Pancreas (tissue), 10 donors: ENCODE results near the gene RPS6KB2. TPM values are rescaled to one million over a fixed set of nuclear protein-coding genes. Genes with fewer than 3 reads are reported as not detected.
"Not testable (repeated sequence)": the region's sequence is repeated elsewhere in the genome, so short reads cannot be mapped to it uniquely, and the experiment has no call there.

ENCODE experiments used
- ATAC-seq, 4 donors: fragments of 200-7000 bp; cut with Tn5 transposase; one replicate each; pipeline versions ENCODE4 v1.8.0 to v1.9.1; 2020; ENCODE audit warnings: mild to moderate bottlenecking in 4 of 4, moderate library complexity in 4 of 4
- DNase-seq, 6 donors: peaks; one replicate each; pipeline ENCODE4 v3.0.0-alpha.2; 2020
- FAIRE-seq: peaks from 2 replicates; lab custom pipeline; 2012; peaks lifted over from hg19 to GRCh38; lab: Jason Lieb, UNC
- H3K27ac ChIP-seq, 4 donors: fragments of 200-600 bp; sonication (generic); 1 replicate in 3 of 4; 2 replicates in 1 of 4; pipeline versions ENCODE4 v1.5.0 to v1.8.0; 2020
- H3K27me3 ChIP-seq, 4 donors: fragments of 200-600 bp; one replicate each; pipeline ENCODE4 v1.8.0; 2021
- H3K36me3 ChIP-seq, 3 donors: fragments of 200-600 bp; sonication (generic) in 1 of 3; one replicate each; pipeline versions ENCODE4 v1.5.0 to v1.8.0; 2020 to 2021
- H3K4me1 ChIP-seq, 3 donors: fragments of 200-600 bp; one replicate each; pipeline ENCODE4 v1.8.0; 2021
- H3K4me3 ChIP-seq, 4 donors: fragments of 200-600 bp; sonication (generic) in 2 of 4; one replicate each; pipeline versions ENCODE4 v1.5.0 to v1.8.0; 2020 to 2021
- H3K9me3 ChIP-seq, 4 donors: fragments of 200-600 bp; one replicate each; pipeline ENCODE4 v1.8.0; 2021
- CTCF ChIP-seq, 4 donors: fragments of 200-600 bp; sonication (generic) in 3 of 4; IDR thresholded peaks; one replicate each; pipeline versions ENCODE4 v1.5.0 to v1.8.0; 2021; ENCODE audit warnings: antibody characterized with exemption in 4 of 4
- WGBS, 2 donors: extraction: QIAGEN DNeasy Blood & Tissue Kit; methylation state at CpG; one replicate each; pipeline ENCODE4 v1.1.7; 2013; 5-methylcytosine and 5-hydroxymethylcytosine counted together
- intact Hi-C, 3 donors: fragments of 100-400 bp; cut with DNase I; formaldehyde crosslinking; loops; one replicate each; pipeline versions ENCODE4 v1.11.1 to v1.14.2; 2022
- polyA plus RNA-seq, 2 donors: library from polyadenylated mRNA; stranded (reverse); fragments of 200-250 nt; gene quantifications; one replicate each; pipeline ENCODE4 v1.2.3, GENCODE V29; 2013
- total RNA-seq, 6 donors: library from RNA; stranded (reverse); fragmentation: NEBNext Ultra II Directional in 4 of 6; extraction: Animal tissue kit (Norgen Biotek cat#: 25700) in 4 of 6; gene quantifications; one replicate each; pipeline versions ENCODE4 v1.2.1 to v1.2.4, GENCODE V29; 2021 to 2023
- donor health status: healthy with polysubstance abuse.
- donor health status: DM: no; HTN: no; CAD: no; lungs with moderate emphysema.
- donor health status: DM: no; HTN: no; CAD: no.
- donor health status: control.
- donor health status: control.
- donor health status: Bipolar disorder and iron deficiency.
- donor health status: DM: yes; HTN: yes; CAD: no.
- donor health status: DM: no; HTN: no; CAD: no.
- donor health status: DM: no; HTN: no; CAD: no.
- donor health status: DM: yes; HTN: yes; CAD: no.

Gene RPS6KB2
- total and polyA plus RNA-seq, 8 donors, result 17.6 to 71.6 (median 25.3) TPM

DNA sequence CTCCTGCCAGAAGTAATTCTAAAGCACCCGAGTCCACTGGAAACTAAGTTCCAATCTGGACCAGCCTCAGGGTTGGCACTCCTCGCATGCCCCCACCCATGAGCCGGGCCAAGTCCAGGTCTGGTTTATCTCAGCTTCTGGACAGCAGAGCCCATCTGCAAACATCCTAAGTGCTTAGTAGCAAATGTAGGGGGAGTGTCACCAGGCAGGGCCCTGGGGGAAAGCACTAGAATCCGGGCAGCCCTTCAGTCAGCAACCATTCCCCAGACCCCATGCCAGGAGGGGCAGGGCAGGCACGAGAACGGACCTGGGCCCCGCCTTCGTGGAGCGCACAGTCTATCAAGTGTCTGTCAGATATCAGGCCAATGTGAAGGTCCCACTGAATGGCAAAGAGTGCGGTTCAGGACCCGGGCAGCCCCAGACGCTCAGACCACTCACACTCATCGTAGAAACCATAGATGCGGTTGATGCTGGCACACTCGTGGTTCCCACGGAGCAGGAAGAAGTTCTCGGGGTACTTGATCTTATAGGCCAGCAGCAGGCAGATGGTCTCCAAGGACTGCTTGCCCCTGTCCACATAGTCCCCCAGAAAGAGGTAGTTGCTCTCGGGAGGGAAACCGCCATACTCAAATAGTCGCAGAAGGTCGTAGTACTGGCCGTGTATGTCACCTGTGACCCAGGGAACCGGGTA, 27.9 kb upstream of the RPS6KB2 start:
- ATAC-seq, result no peak
- FAIRE-seq, result no peak
- Histone ChIP-seq H3K27me3 (no peaks in the 10 kb centered on the region), H3K36me3 (peaks cover 3 to 23% (median 4%) of the 10 kb centered on the region in 3 donors), H3K4me1 (peaks cover 4 to 14% (median 7%) of the 10 kb centered on the region in 3 donors), H3K9me3 (no peaks in the 10 kb centered on the region), H3K27ac (peak overlapping the region in 1 of 4 donors; percentile 17), H3K4me3 (peak overlapping the region; percentile 83 to 98 (median 96))
- TF ChIP-seq CTCF (IDR thresholded peaks at IDR 0.05), result no peak
- WGBS, 2 donors, result 22 to 27% methylated on average over 23 of the region's 23 CpGs
- intact Hi-C loops, result no loop called here
- DNase-seq, result no peak

GRCh38 chr11:67400942-67401494, 27.3 kb upstream of the RPS6KB2 start:
- TF ChIP-seq CTCF (IDR thresholded peaks at IDR 0.05), result no peak
- Histone ChIP-seq H3K36me3 (peaks cover 3 to 23% (median 4%) of the 10 kb centered on the region in 3 donors), H3K4me1 (peaks cover 4 to 14% (median 7%) of the 10 kb centered on the region in 3 donors), H3K27me3 (no peaks in the 10 kb centered on the region), H3K4me3 (peak overlapping the region; percentile 83 to 98 (median 96)), H3K9me3 (no peaks in the 10 kb centered on the region), H3K27ac (peak overlapping the region; percentile 56 to 89 (median 80))
- ATAC-seq (peak in 2 of 4 donors; percentile 1 to 4), DNase-seq (peak in 1 of 6 donors; percentile 86), FAIRE-seq (no peak)
- WGBS, 2 donors, result 2 to 4% methylated on average over 18 to 27 of the region's 27 CpGs
- intact Hi-C loops, result no loop called here

DNA sequence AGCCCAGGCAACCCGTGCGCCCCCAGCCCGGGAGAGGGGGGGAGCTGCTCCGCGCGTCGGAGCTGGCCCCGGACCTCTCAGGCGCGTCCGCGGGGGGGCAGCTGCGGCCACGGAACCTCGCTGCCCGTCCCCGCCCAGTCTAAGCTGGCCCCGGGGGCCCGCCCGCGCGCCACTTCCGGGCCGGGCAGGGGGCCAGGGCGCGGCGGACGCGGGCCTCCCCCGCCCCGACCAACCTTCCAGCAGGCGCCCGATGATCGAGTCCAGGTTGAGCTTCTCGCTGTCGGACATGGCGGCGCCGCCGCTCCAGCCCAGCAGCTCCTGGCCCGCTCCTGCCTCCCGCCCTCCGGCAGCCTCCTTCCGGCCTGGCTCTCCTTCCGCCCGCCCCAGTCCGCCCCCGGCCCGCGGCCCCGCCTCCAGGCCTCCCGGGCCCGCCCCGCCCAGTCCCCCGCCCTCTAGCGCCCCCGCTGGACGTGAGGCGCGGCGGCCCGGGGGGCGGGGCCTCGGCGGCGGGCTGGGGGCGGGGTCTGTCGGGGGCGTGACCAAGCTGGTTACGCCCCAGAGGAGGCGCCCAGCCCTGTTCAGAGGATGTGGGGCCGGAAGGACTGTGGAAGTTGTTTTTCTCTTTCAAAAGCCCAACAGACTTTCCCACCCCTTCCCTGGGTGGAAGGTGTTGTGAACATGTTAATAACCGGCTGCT, 26.7 kb upstream of the RPS6KB2 start, which contains the start of gene PPP1CA:
TSS of gene PPP1CA (minus strand) at position 364 of the 697 bp plus-strand sequence. CDS start at position 288, 76 bp downstream.
- Histone ChIP-seq H3K27ac (peak within 1 kb of the TSS; percentile 56 to 89 (median 81)), H3K4me1 (peaks cover 4 to 14% (median 7%) of the 10 kb centered on the region in 3 donors), H3K27me3 (no peaks in the 10 kb centered on the region), H3K4me3 (peak within 1 kb of the TSS; percentile 83 to 98 (median 96)), H3K36me3 (peaks cover 3 to 23% (median 4%) of the 10 kb centered on the region in 3 donors), H3K9me3 (no peaks in the 10 kb centered on the region)
- peak; percentile 88 to 92 (median 91) for ATAC-seq
- 0 to 1% methylated on average over 41 to 73 of the region's 73 CpGs for WGBS, 2 donors
- DNase-seq, result peak; percentile 88 to 97 (median 94)
- TF ChIP-seq CTCF (IDR thresholded peaks at IDR 0.05), result peak in 3 of 4 donors; percentile 17 to 64 (median 49)
- intact Hi-C loops, result no loop called here
- FAIRE-seq, result no peak

- ATAC-seq, H3K9me3 ChIP-seq, H3K27me3 ChIP-seq, intact Hi-C loops, FAIRE-seq: not testable (repeated sequence)
- peak overlapping the region in 2 of 4 donors; percentile 21 to 97 for H3K4me3 ChIP-seq
- peaks cover 3 to 21% (median 4%) of the 10 kb centered on the region in 3 donors for H3K36me3 ChIP-seq
- 53 to 54% methylated on average over 19 of the region's 19 CpGs for WGBS, 2 donors
- peaks cover 4 to 14% (median 7%) of the 10 kb centered on the region in 3 donors for H3K4me1 ChIP-seq
- peak in 1 of 6 donors; percentile 46 for DNase-seq
- H3K27ac ChIP-seq, result peak overlapping the region; percentile 6 to 88 (median 68)
These were observed 26.0 kb upstream of the RPS6KB2 start for GRCh38 chr11:67402192-67402839.

DNA sequence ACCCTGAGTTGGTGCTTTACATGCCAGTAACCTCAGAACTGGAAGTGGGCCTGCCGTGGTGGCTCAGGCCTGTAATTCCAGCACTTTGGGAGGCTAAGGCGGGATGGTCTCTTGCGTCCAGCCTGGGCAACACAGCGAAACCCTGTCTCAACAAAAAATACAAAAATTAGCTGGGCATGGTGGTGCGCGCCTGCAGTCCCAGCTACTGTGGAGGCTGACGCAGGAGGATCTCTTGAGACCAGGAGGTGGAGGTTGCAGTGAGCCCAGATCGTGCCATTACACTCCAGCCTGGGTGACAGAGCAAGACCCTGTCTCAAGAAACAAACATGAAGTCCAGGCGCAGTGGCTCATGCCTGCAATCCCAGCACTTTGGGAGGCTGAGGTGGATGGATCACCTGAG, 25.2 kb upstream of the RPS6KB2 start:
- H3K4me3 ChIP-seq, H3K9me3 ChIP-seq, H3K27ac ChIP-seq, ATAC-seq, H3K27me3 ChIP-seq, FAIRE-seq, intact Hi-C loops, DNase-seq: not testable (repeated sequence)
- 95 to 96% methylated on average over 9 of the region's 9 CpGs for WGBS, 2 donors
- Histone ChIP-seq H3K36me3 (peaks cover 2 to 14% (median 2%) of the 10 kb centered on the region in 3 donors), H3K4me1 (peaks cover 4 to 14% (median 7%) of the 10 kb centered on the region in 3 donors)
